Muscle layer of duodenum (tissue), 2 donors: ENCODE data around the gene MFAP2.
"Not testable (repeated sequence)": the region's sequence is repeated elsewhere in the genome, so short reads cannot be mapped to it uniquely, and the experiment has no call there.

ENCODE experiments used
- H3K27ac ChIP-seq: one replicate; pipeline ENCODE4 v1.7.0; 2013; ENCODE audit warnings: mild to moderate bottlenecking, low read length
- H3K27me3 ChIP-seq: one replicate; pipeline ENCODE4 v1.7.0; 2013; ENCODE audit warnings: low read depth, mild to moderate bottlenecking, control low read depth, low read length
- H3K36me3 ChIP-seq, 2 donors: one replicate each; pipeline ENCODE4 v1.7.0; 2013; ENCODE audit warnings: low read length in 2 of 2, control low read depth in 1 of 2, mild to moderate bottlenecking in 1 of 2; ENCODE audit not compliant: insufficient read depth in 2 of 2, control insufficient read depth in 1 of 2
- H3K4me1 ChIP-seq, 2 donors: one replicate each; pipeline ENCODE4 v1.7.0; 2013; ENCODE audit warnings: low read length in 2 of 2, mild to moderate bottlenecking in 2 of 2, control low read depth in 1 of 2, moderate library complexity in 1 of 2; ENCODE audit not compliant: insufficient read depth in 2 of 2, control insufficient read depth in 1 of 2
- H3K4me3 ChIP-seq, 2 donors: one replicate each; pipeline ENCODE4 v1.7.0; 2013; ENCODE audit warnings: low read length in 2 of 2, low read depth in 1 of 2, mild to moderate bottlenecking in 1 of 2
- H3K9me3 ChIP-seq, 2 donors: one replicate each; pipeline ENCODE4 v1.7.0; 2013; ENCODE audit warnings: low read length in 2 of 2, control low read depth in 1 of 2, mild to moderate bottlenecking in 1 of 2; ENCODE audit not compliant: control insufficient read depth in 1 of 2
- donor health status: healthy.

Gene MFAP2

GRCh38 chr1:16938351-16939321 is 41.8 kb downstream of the MFAP2 start:
- no peaks in the 10 kb centered on the region for H3K4me1 ChIP-seq
- H3K27me3 ChIP-seq = no peaks in the 10 kb centered on the region
- H3K9me3 ChIP-seq = no peaks in the 10 kb centered on the region
- H3K36me3 ChIP-seq = peaks cover 0 to 59% of the 10 kb centered on the region in 2 donors
- no peak overlapping the region for H3K4me3 ChIP-seq
- no peak overlapping the region for H3K27ac ChIP-seq

GRCh38 chr1:16936580-16936979 is 43.8 kb downstream of the MFAP2 start:
- H3K4me1 ChIP-seq, H3K4me3 ChIP-seq, H3K27ac ChIP-seq, H3K9me3 ChIP-seq, H3K27me3 ChIP-seq: not testable (repeated sequence)
- peaks cover 0 to 66% of the 10 kb centered on the region in 2 donors for H3K36me3 ChIP-seq

GRCh38 chr1:16933945-16934344 is 46.5 kb downstream of the MFAP2 start:
- H3K27me3 ChIP-seq, H3K9me3 ChIP-seq, H3K4me3 ChIP-seq, H3K4me1 ChIP-seq, H3K27ac ChIP-seq: not testable (repeated sequence)
- peaks cover 0 to 67% of the 10 kb centered on the region in 2 donors for H3K36me3 ChIP-seq

GRCh38 chr1:16931206-16931934 is 49.0 kb downstream of the MFAP2 start:
- not testable (repeated sequence) for H3K4me1 ChIP-seq, H3K9me3 ChIP-seq, H3K4me3 ChIP-seq, H3K27ac ChIP-seq, H3K27me3 ChIP-seq
- peaks cover 0 to 42% of the 10 kb centered on the region in 2 donors for H3K36me3 ChIP-seq

GRCh38 chr1:16929146-16930041 is 51.0 kb downstream of the MFAP2 start:
- H3K36me3 ChIP-seq = peaks cover 0 to 35% of the 10 kb centered on the region in 2 donors
- not testable (repeated sequence) for H3K9me3 ChIP-seq, H3K4me3 ChIP-seq, H3K27me3 ChIP-seq, H3K27ac ChIP-seq, H3K4me1 ChIP-seq

GRCh38 chr1:16927711-16928485 is 52.5 kb downstream of the MFAP2 start:
- Histone ChIP-seq H3K4me1 (no peaks in the 10 kb centered on the region), H3K4me3 (no peak overlapping the region), H3K9me3 (no peaks in the 10 kb centered on the region)

GRCh38 chr1:16927256-16927655 is 53.2 kb downstream of the MFAP2 start:
- no peaks in the 10 kb centered on the region for H3K4me1 ChIP-seq
- no peaks in the 10 kb centered on the region for H3K27me3 ChIP-seq
- H3K27ac ChIP-seq = no peak overlapping the region
- no peak overlapping the region for H3K4me3 ChIP-seq
- H3K36me3 ChIP-seq = peaks cover 0 to 21% of the 10 kb centered on the region in 2 donors
- H3K9me3 ChIP-seq = no peaks in the 10 kb centered on the region

More at GRCh38 chr1:16927711-16928485, 52.5 kb downstream of the MFAP2 start:
- no peaks in the 10 kb centered on the region for H3K27me3 ChIP-seq
- no peak overlapping the region for H3K27ac ChIP-seq
- H3K36me3 ChIP-seq = peaks cover 0 to 27% of the 10 kb centered on the region in 2 donors

- Histone ChIP-seq H3K27ac (no peak overlapping the region), H3K9me3 (no peaks in the 10 kb centered on the region), H3K27me3 (no peaks in the 10 kb centered on the region), H3K4me1 (peaks cover 0 to 4% of the 10 kb centered on the region in 2 donors), H3K36me3 (peaks cover 0 to 18% of the 10 kb centered on the region in 2 donors), H3K4me3 (no peak overlapping the region)
These were observed 53.8 kb downstream of the MFAP2 start for GRCh38 chr1:16926491-16927073.

GRCh38 chr1:16925635-16926490 is 54.6 kb downstream of the MFAP2 start:
- Histone ChIP-seq H3K27ac (no peak overlapping the region), H3K4me3 (no peak overlapping the region), H3K4me1 (peaks cover 0 to 8% of the 10 kb centered on the region in 2 donors), H3K36me3 (peaks cover 0 to 10% of the 10 kb centered on the region in 2 donors), H3K9me3 (no peaks in the 10 kb centered on the region), H3K27me3 (no peaks in the 10 kb centered on the region)
